GDM1 (cell line): ENCODE measurements around the gene ENPP6.
"Not testable (repeated sequence)": the region's sequence is repeated elsewhere in the genome, so short reads cannot be mapped to it uniquely, and the experiment has no call there.

Experiments
- DNase-seq: peaks from one replicate; lab custom pipeline; 2025; lab: John Stamatoyannopoulos, UW

Gene ENPP6

GRCh38 chr4:184235526-184235925 lies 17.9 kb upstream of the ENPP6 start:
- no peak for DNase-seq

GRCh38 chr4:184234155-184234554 lies 16.5 kb upstream of the ENPP6 start:
- DNase-seq = no peak

GRCh38 chr4:184232975-184233374 lies 15.3 kb upstream of the ENPP6 start:
- no peak for DNase-seq

- no peak for DNase-seq
Observed at GRCh38 chr4:184232202-184232601, 14.5 kb upstream of the ENPP6 start.

GRCh38 chr4:184231573-184231972 lies 13.9 kb upstream of the ENPP6 start:
- no peak for DNase-seq

GRCh38 chr4:184228056-184228705 lies 10.5 kb upstream of the ENPP6 start:
- DNase-seq = no peak

DNA sequence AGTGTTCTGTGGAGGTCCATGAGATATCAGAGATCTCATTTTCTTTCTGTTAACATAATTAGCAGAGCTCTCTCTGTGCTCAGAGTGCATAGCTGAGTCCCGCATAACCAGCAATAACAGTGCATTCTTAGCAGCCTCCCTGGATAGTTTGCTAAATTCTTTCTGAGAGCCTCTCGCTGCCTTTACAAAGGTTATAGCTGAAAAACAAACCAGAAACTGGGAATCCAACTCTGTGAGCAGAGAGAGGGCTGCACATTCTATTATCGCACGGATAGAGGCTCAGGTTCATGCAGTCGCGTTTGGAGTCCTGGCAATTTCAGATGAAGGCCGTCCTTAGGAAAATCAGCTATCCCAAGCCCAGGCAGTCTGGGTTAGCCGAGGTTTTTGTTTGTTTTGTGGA lies 1.2 kb downstream of the ENPP6 start:
- DNase-seq = no peak

DNA sequence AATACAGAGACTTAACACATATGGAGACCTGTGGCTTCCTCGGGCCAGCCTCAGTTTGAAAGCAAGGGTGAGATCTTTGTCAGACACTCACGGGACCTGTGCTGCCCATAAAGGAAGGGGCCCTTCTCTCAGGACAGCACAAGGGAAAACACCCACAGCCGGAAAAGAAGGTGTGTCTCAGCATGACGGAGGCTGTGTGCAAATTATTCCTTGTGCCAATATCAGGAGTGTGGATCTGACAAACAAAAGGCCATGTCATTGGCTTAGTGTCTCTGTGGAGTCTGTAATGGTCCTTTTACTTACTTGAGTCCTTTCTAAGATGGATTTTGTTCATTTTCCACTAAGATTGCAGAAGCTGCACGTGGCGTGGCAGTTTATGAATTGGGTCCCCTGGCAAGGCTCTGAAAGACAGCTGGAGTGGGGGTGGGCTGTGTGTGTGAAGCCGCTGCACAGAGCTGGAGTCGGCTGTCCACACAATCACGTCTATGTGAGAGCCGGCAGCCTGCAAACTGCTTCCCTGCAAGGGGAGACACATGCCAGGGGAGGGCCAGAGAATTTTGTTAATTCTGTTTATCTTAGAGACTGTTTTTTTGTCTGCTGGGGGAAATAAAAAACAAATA lies 1.9 kb downstream of the ENPP6 start:
- no peak for DNase-seq

GRCh38 chr4:184214931-184215330 lies 2.7 kb downstream of the ENPP6 start:
- DNase-seq = no peak

GRCh38 chr4:184207734-184208607 lies 9.7 kb downstream of the ENPP6 start:
- DNase-seq = not testable (repeated sequence)

DNA sequence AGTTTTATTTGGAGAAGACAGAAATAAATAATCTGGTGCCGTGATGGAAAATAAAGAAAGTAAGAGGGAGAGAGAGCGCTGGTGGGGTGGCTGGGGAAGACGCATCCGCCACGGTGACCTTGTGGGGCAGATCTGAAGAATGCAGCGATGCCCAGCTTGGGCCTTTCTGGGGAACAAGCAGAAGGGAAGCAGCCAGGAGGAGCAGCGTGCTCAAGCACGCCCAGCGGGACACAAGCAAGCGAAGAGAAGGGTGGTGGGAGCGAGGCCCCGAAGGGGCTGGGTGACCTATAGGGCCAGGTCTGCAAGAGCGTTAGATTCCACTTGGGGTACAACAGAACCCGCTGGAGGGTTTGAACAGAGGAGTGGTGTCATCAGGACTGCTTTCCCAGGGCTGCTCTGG lies 12.4 kb downstream of the ENPP6 start:
- no peak for DNase-seq

DNA sequence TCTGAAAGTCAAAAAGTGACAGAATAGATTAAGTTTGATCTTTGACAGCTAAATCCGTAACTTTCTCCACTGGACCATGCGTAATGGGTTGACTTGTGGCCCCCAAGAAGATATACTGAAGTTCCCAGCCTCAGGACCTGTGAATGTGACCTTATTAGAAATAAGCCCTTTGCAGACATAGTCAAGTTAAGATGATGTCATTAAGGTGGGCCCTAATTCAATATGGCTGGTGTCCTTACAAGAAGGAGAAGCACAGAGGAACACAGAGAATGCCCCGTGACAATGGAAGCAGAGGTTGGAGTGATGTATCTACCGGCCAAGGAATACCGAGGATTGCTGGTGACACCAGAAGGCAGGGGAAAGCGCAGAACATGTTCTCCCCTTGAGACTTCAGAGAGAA lies 14.4 kb downstream of the ENPP6 start:
- DNase-seq = no peak

GRCh38 chr4:184201179-184201578 lies 16.5 kb downstream of the ENPP6 start:
- no peak for DNase-seq

DNA sequence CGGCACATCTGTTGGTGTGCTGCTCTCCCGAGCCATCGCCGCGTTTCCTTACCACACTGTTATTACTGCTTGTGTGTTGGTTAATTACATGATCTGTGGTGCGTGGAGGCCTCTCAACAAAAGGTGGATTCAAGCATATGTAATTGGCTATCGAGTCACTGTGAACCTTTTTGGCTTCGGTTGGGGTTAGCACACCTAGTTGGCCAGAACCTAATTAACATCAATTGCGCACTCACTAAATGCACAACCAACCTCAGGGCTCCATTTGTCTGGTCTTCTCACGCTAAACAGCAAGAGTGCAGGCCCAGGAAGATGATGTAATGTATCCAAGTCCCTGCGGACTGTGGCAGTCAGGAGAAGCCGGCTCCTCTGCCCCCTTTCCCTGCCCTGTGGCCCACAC lies 17.4 kb downstream of the ENPP6 start:
- no peak for DNase-seq

- no peak for DNase-seq
Observed at GRCh38 chr4:184199780-184200179, 17.9 kb downstream of the ENPP6 start.

DNA sequence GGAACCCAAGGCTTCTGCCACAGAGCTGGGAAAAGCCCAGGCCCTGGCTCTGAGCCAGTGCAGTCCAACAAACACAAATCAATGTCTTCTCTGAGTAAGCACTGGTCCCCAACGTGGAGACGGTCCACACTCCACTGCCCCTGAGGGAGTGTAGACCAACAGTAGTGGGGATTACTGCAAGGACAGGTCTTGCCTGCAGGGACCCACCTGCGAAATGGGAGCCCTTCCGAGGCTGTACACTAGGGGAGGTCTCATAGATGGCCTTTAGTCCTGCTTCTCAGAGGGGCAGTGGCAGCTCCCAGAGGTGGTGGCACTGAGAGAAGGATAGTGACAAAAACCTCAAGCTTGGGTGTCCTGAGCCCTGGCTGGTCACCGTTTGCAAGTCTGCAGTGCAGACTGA lies 19.5 kb downstream of the ENPP6 start:
- DNase-seq = no peak

DNA sequence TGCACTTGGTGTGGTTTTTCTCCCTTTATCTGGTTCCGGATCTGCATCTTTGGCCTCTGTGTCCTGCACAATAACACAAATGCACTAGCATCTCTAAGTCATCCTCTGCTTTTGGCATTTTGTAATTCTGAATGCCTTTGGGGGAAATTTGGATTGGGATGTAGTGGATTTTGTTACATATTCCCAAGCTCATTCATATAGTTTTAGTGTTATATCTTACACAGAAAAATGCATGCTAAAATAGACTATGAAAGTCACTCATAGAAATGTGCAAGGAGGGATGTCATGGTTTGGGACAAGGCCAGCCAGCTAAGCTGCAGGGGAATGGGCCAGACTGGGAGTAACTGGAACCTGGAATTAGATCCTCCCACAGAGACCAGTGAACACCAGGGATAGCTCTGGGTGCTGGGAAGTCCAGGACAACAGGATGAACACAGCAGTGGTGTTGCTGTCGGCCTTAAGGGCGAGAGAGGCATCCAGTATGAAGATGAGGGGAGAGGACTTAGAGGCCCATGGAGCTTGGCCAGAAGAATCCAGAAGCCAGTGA lies 20.1 kb downstream of the ENPP6 start:
- no peak for DNase-seq

GRCh38 chr4:184196730-184197385 lies 20.8 kb downstream of the ENPP6 start:
- no peak for DNase-seq

DNA sequence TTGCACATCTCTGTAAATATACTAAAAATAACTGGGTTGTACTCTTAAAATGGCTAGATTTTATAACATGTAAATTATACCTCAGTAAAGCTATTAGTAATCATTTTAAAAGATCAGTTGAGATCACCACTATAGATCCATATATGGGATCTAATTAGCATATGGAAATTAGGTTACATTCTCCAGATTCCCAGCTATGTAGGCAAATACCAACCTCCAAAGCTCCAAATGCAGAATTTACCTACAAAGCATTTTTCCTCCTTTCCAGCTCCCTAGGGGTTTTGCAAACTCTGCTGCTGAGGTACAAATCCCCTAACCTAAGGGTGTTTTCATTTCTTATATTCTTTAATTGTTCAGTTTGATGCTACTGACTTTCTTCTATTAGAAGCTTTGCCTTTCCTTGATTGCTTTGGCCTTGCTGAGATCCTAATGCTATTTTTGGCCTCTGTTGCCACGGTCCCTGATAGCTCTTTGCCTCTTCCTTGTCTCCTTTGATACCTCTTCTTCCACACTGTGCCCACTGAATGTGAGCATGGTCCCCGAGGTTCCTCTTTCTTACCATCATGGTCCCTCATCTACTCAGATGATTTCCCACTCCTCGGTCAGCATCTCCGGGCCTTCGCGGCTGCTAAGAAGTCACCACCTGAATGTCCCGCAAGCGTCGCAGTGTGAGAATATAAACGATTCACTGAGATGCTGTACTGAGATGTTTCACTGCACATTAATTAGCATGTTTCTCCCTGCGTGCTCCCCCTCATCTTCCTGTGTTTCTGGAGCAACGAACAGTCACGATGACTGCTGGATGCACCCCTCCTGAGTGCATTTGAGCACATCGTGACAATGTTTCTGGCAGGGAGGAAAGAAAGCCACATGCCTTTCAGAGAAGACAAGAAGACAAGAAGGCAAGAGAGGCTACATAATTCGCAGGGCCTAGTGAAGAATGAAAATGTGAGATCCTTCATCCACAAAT lies 23.8 kb downstream of the ENPP6 start:
- DNase-seq = no peak

- DNase-seq = no peak
Observed at GRCh38 chr4:184192933-184193332, 24.7 kb downstream of the ENPP6 start.

- DNase-seq = no peak
Observed at GRCh38 chr4:184191267-184191666, 26.4 kb downstream of the ENPP6 start.
